MM.1S (cell line): Measurements from ENCODE around the gene ZNF835.

ENCODE experiments used
- DNase-seq: peaks from one replicate; pipeline ENCODE4 v3.0.0-alpha.2; 2015
- H2AFZ ChIP-seq: fragments of 300-600 bp; sonication (generic); 2 replicates; pipeline ENCODE4 v1.6.0; 2016; ENCODE audit warnings: antibody characterized with exemption, low read length
- H3F3A ChIP-seq: fragments of 300-600 bp; sonication (generic); 2 replicates; pipeline ENCODE4 v1.6.1; 2016; ENCODE audit warnings: mild to moderate bottlenecking, antibody characterized with exemption, low read length, moderate library complexity, mixed read lengths; ENCODE audit not compliant: insufficient read depth
- H3K27ac ChIP-seq: fragments of 300-600 bp; sonication (generic); 2 replicates; pipeline ENCODE4 v1.5.1; 2016; ENCODE audit warnings: mild to moderate bottlenecking, low read length
- H3K27me3 ChIP-seq: fragments of 300-600 bp; sonication (generic); replicated peaks from 2 replicates; pipeline ENCODE4 v1.6.0; 2016; ENCODE audit warnings: low read length; ENCODE audit not compliant: insufficient read depth
- H3K36me3 ChIP-seq: fragments of 300-600 bp; sonication (generic); replicated peaks from 2 replicates; pipeline ENCODE4 v1.6.1; 2016; ENCODE audit warnings: mild to moderate bottlenecking, low read length, mixed read lengths; ENCODE audit not compliant: insufficient read depth
- H3K4me1 ChIP-seq: fragments of 300-600 bp; sonication (generic); 2 replicates; pipeline ENCODE4 v1.6.1; 2016; ENCODE audit warnings: low read length, mixed read lengths
- H3K4me2 ChIP-seq: fragments of 300-600 bp; sonication (generic); 2 replicates; pipeline ENCODE4 v1.6.0; 2016; ENCODE audit warnings: low read depth, low read length
- H3K4me3 ChIP-seq: fragments of 300-600 bp; sonication (generic); 2 replicates; pipeline ENCODE4 v1.5.1; 2016; ENCODE audit warnings: low read length, mixed read lengths
- H3K79me2 ChIP-seq: fragments of 300-600 bp; sonication (generic); 2 replicates; pipeline ENCODE4 v1.6.1; 2016; ENCODE audit warnings: mixed run types, low read length, mixed read lengths
- H3K9ac ChIP-seq: fragments of 300-600 bp; sonication (generic); 2 replicates; pipeline ENCODE4 v1.6.1; 2016; ENCODE audit warnings: low read length, mixed read lengths
- H3K9me2 ChIP-seq: fragments of 300-600 bp; sonication (generic); replicated peaks from 2 replicates; pipeline ENCODE4 v1.6.1; 2016; ENCODE audit warnings: mild to moderate bottlenecking, low read length, mixed read lengths; ENCODE audit not compliant: insufficient read depth
- H3K9me3 ChIP-seq: fragments of 300-600 bp; sonication (generic); replicated peaks from 2 replicates; pipeline ENCODE4 v1.6.1; 2016; ENCODE audit warnings: mild to moderate bottlenecking, low read length, mixed read lengths; ENCODE audit not compliant: insufficient read depth
- H4K20me1 ChIP-seq: fragments of 300-600 bp; sonication (generic); 2 replicates; pipeline ENCODE4 v1.6.1; 2016; ENCODE audit warnings: mild to moderate bottlenecking, low read length, moderate library complexity, mixed read lengths; ENCODE audit not compliant: insufficient read depth
- CTCF ChIP-seq: fragments of 300-600 bp; sonication (generic); IDR thresholded peaks from 2 replicates; pipeline ENCODE4 v1.5.1; 2016; ENCODE audit warnings: antibody characterized with exemption, low read length, mixed read lengths
- EZH2 ChIP-seq: fragments of 300-600 bp; sonication (generic); optimal IDR thresholded peaks from 2 replicates; pipeline ENCODE3; 2017; ENCODE audit warnings: low read depth, mild to moderate bottlenecking, antibody characterized with exemption, low read length, mixed read lengths
- EZH2phosphoT487 ChIP-seq: fragments of 300-600 bp; sonication (generic); IDR thresholded peaks from 2 replicates; pipeline ENCODE4 v1.6.1; 2018; ENCODE audit warnings: antibody characterized with exemption, low read length

The ZNF835 gene

GRCh38 chr19:56663931-56664500 is 7.5 kb downstream of the ZNF835 start:
- Histone ChIP-seq H3K27ac (no peak overlapping the region), H4K20me1 (no peaks in the 10 kb centered on the region), H3K4me2 (no peak overlapping the region), H3K4me3 (no peak overlapping the region), H3F3A (no peaks in the 10 kb centered on the region), H3K36me3 (no peaks in the 10 kb centered on the region), H3K27me3 (no peaks in the 10 kb centered on the region), H3K79me2 (no peaks in the 10 kb centered on the region), H3K4me1 (no peaks in the 10 kb centered on the region), H3K9ac (no peak overlapping the region), H3K9me2 (no peaks in the 10 kb centered on the region), H2AFZ (no peak overlapping the region), H3K9me3 (no peaks in the 10 kb centered on the region)
- no peak for DNase-seq
- TF ChIP-seq EZH2phosphoT487 (no peak), EZH2 (no peak)

GRCh38 chr19:56661248-56661647 is 10.3 kb downstream of the ZNF835 start:
- Histone ChIP-seq H4K20me1 (no peaks in the 10 kb centered on the region), H3K4me3 (no peak overlapping the region), H3K4me1 (no peaks in the 10 kb centered on the region), H3K9me3 (no peaks in the 10 kb centered on the region), H3K27me3 (no peaks in the 10 kb centered on the region), H3F3A (no peaks in the 10 kb centered on the region), H3K27ac (no peak overlapping the region), H3K9me2 (no peaks in the 10 kb centered on the region), H3K4me2 (no peak overlapping the region), H3K36me3 (no peaks in the 10 kb centered on the region), H2AFZ (no peak overlapping the region), H3K79me2 (no peaks in the 10 kb centered on the region), H3K9ac (no peak overlapping the region)
- no peak for DNase-seq
- no peak for TF ChIP-seq CTCF
- no peak for TF ChIP-seq EZH2phosphoT487
- no peak for TF ChIP-seq EZH2

GRCh38 chr19:56660381-56661107 is 11.0 kb downstream of the ZNF835 start:
- no peaks in the 10 kb centered on the region for H3K9me2 ChIP-seq

More at GRCh38 chr19:56660381-56661107, 11.0 kb downstream of the ZNF835 start:
- 0 out of 2 replicates have a peak, but pooled peaks have one; percentile 7 for TF ChIP-seq CTCF
- no peak for TF ChIP-seq EZH2phosphoT487
- H3K27me3 ChIP-seq: no peaks in the 10 kb centered on the region
- H3K9ac ChIP-seq: no peak overlapping the region
- no peaks in the 10 kb centered on the region for H3K36me3 ChIP-seq
- no peaks in the 10 kb centered on the region for H4K20me1 ChIP-seq
- H3K79me2 ChIP-seq: no peaks in the 10 kb centered on the region
- no peak overlapping the region for H3K4me3 ChIP-seq
- no peak for DNase-seq
- no peaks in the 10 kb centered on the region for H3K9me3 ChIP-seq
- no peaks in the 10 kb centered on the region for H3F3A ChIP-seq
- H3K4me2 ChIP-seq: no peak overlapping the region
- no peaks in the 10 kb centered on the region for H3K4me1 ChIP-seq
- H2AFZ ChIP-seq: no peak overlapping the region
- H3K27ac ChIP-seq: no peak overlapping the region
